HEK293 (cell line): Measurements from ENCODE around the gene FRMD4A.

Experiments used
- CTCF ChIP-seq: fragments of 450-650 bp; formaldehyde crosslinking; IDR thresholded peaks from 2 replicates; pipeline ENCODE4 v1.5.1; 2016; ENCODE audit warnings: missing biosample characterization, missing genetic modification characterization
- INSM2 ChIP-seq: fragments of 450-650 bp; formaldehyde crosslinking; IDR thresholded peaks from 2 replicates; pipeline ENCODE4 v1.5.1; 2016; ENCODE audit warnings: missing biosample characterization, missing genetic modification characterization
- MEIS1 ChIP-seq: sonication (generic); formaldehyde crosslinking; IDR thresholded peaks from 2 replicates; pipeline ENCODE4 v1.8.1; 2022; ENCODE audit warnings: missing genetic modification reagents, mild to moderate bottlenecking, borderline replicate concordance
- TSHZ1 ChIP-seq: fragments of 450-650 bp; formaldehyde crosslinking; IDR thresholded peaks from 2 replicates; pipeline ENCODE4 v1.5.1; 2016; ENCODE audit warnings: missing biosample characterization, missing genetic modification characterization, borderline replicate concordance
- YY1 ChIP-seq: fragments of 450-650 bp; formaldehyde crosslinking; IDR thresholded peaks from 2 replicates; pipeline ENCODE4 v1.5.1; 2018; ENCODE audit warnings: missing biosample characterization, missing genetic modification characterization
- ZBTB48 ChIP-seq: fragments of 450-650 bp; formaldehyde crosslinking; IDR thresholded peaks from 2 replicates; pipeline ENCODE4 v1.5.1; 2016; ENCODE audit warnings: missing biosample characterization, missing genetic modification characterization
- ZNF423 ChIP-seq: fragments of 450-650 bp; formaldehyde crosslinking; IDR thresholded peaks from 2 replicates; pipeline ENCODE4 v1.5.1; 2016; ENCODE audit warnings: missing biosample characterization, missing genetic modification characterization
- ZNF544 ChIP-seq: fragments of 450-650 bp; formaldehyde crosslinking; IDR thresholded peaks from 2 replicates; pipeline ENCODE4 v1.5.0; 2017; ENCODE audit warnings: missing biosample characterization, missing genetic modification characterization
- ZNF639 ChIP-seq: fragments of 450-650 bp; formaldehyde crosslinking; IDR thresholded peaks from 2 replicates; pipeline ENCODE4 v1.5.1; 2016; ENCODE audit warnings: missing biosample characterization, missing genetic modification characterization

GRCh38 chr10:13997650-13998049, 333.1 kb downstream of the FRMD4A start:
- no peak for TF ChIP-seq ZBTB48 (tag by site-specific recombination)
- TF ChIP-seq ZNF639 (tag by site-specific recombination): no peak
- TF ChIP-seq TSHZ1: no peak
- TF ChIP-seq INSM2: no peak
- TF ChIP-seq CTCF (tag by site-specific recombination): no peak
- TF ChIP-seq ZNF544 (tag by site-specific recombination): no peak
- no peak for TF ChIP-seq YY1 (tag by site-specific recombination)
- no peak for TF ChIP-seq MEIS1
- no peak for TF ChIP-seq ZNF423
